OCI-LY7 (cell line): Measurements from ENCODE around the gene TMIGD3. TPM values are rescaled to one million over a fixed set of nuclear protein-coding genes. Genes with fewer than 3 reads are reported as not detected.
A peak's percentile ranks its signal among the peaks of the same experiment; 100 is the strongest.

ENCODE experiments used
- BruUV-seq: library from RNA; stranded (reverse); fragments of 400-500 nt; replicated peaks from 2 replicates; lab custom pipeline; 2021; lab: Mats Ljungman, UMichigan
- CTCF ChIA-PET: fragments of 300-600 bp; sonication (Branson Sonifier 250); formaldehyde crosslinking; loops from one replicate; lab custom pipeline; 2022; ENCODE audit warnings: antibody characterized with exemption; ENCODE audit not compliant: unreplicated experiment; lab: Charles Lee
- POLR2A ChIA-PET: fragments of 300-600 bp; sonication (Branson Sonifier 250); formaldehyde crosslinking; loops from one replicate; lab custom pipeline; 2022; ENCODE audit warnings: antibody characterized with exemption; lab: Charles Lee
- DNase-seq: peaks from one replicate; pipeline ENCODE4 v3.0.0-alpha.2; 2015; ENCODE audit warnings: low spot score
- H2AFZ ChIP-seq: fragments of 200-600 bp; sonication (generic), shearing (Covaris generic); 2 replicates; pipeline ENCODE4 v1.6.1; 2014; ENCODE audit warnings: mild to moderate bottlenecking, antibody characterized with exemption, low read length, moderate library complexity
- H3K27ac ChIP-seq: fragments of 200-600 bp; sonication (generic); 2 replicates; pipeline ENCODE4 v1.5.1; 2014; ENCODE audit warnings: mixed run types, low read depth, mild to moderate bottlenecking, moderate library complexity, low read length, inconsistent platforms; ENCODE audit not compliant: poor library complexity, severe bottlenecking
- H3K36me3 ChIP-seq: fragments of 200-600 bp; sonication (generic); 2 replicates; pipeline ENCODE4 v1.6.1; 2014; ENCODE audit warnings: mild to moderate bottlenecking, antibody characterized with exemption, low read length, moderate library complexity, mixed read lengths; ENCODE audit not compliant: insufficient read depth
- H3K4me1 ChIP-seq: fragments of 200-600 bp; sonication (generic); 2 replicates; pipeline ENCODE4 v1.5.1; 2014; ENCODE audit warnings: mild to moderate bottlenecking, low read length; ENCODE audit not compliant: insufficient read depth, poor library complexity, severe bottlenecking
- H3K4me2 ChIP-seq: fragments of 200-600 bp; sonication (generic); 2 replicates; pipeline ENCODE4 v1.6.1; 2014; ENCODE audit warnings: mild to moderate bottlenecking, low read length
- H3K4me3 ChIP-seq: fragments of 200-600 bp; sonication (generic); 2 replicates; pipeline ENCODE4 v1.5.1; 2014; ENCODE audit warnings: mild to moderate bottlenecking, low read depth, low read length; ENCODE audit not compliant: poor library complexity, severe bottlenecking
- H3K79me2 ChIP-seq: fragments of 200-600 bp; sonication (generic); 2 replicates; pipeline ENCODE4 v1.6.1; 2016; ENCODE audit warnings: low read depth, mild to moderate bottlenecking, low read length, moderate library complexity, mixed read lengths; ENCODE audit not compliant: insufficient read depth
- H3K9me2 ChIP-seq: fragments of 200-600 bp; sonication (generic); 2 replicates; pipeline ENCODE4 v1.6.1; 2016; ENCODE audit warnings: mild to moderate bottlenecking, low read length, mixed read lengths; ENCODE audit not compliant: insufficient read depth
- H3K9me3 ChIP-seq: fragments of 200-600 bp; sonication (generic); 2 replicates; pipeline ENCODE4 v1.6.1; 2014; ENCODE audit warnings: mild to moderate bottlenecking, mixed run types, low read length, mixed read lengths
- H4K20me1 ChIP-seq: fragments of 200-600 bp; sonication (generic); 2 replicates; pipeline ENCODE4 v1.6.1; 2014; ENCODE audit warnings: mild to moderate bottlenecking, antibody characterized with exemption, low read length, moderate library complexity, mixed read lengths; ENCODE audit not compliant: insufficient read depth
- CTCF ChIP-seq: fragments of 200-600 bp; sonication (generic); conservative IDR thresholded peaks from 2 replicates; pipeline ENCODE4 v1.5.1; 2014; ENCODE audit warnings: mild to moderate bottlenecking, antibody characterized with exemption, low read length, moderate library complexity, mixed read lengths
- EZH2phosphoT487 ChIP-seq: fragments of 200-600 bp; sonication (generic); IDR thresholded peaks from 2 replicates; pipeline ENCODE4 v1.6.1; 2018; ENCODE audit warnings: low read depth, borderline replicate concordance, mild to moderate bottlenecking, mixed run types, antibody characterized with exemption, low read length, moderate library complexity, mixed read lengths
- intact Hi-C: fragments of 100-400 bp; cut with micrococcal nuclease; formaldehyde crosslinking; loops from one replicate; pipeline ENCODE4 v1.10.0; 2022; ENCODE audit not compliant: unreplicated experiment
- total RNA-seq, 2 experiments: library from RNA; depleted of rRNA in 1 of 2; stranded (reverse); fragments of >200 nt in 1 of 2; shearing (Covaris generic) in 1 of 2; gene quantifications; 2 replicates each; pipeline ENCODE4 v1.2.3, GENCODE V29; 2014 to 2022

TMIGD3 gene
- total RNA-seq, 2 experiments from 2014 or later: not detected

- Histone ChIP-seq H3K9me3 (peaks cover 4% of the 10 kb centered on the region; the same call in 1 of the 2 replicates), H4K20me1 (no peaks in the 10 kb centered on the region), H3K27ac (peak overlapping the region; percentile 66), H3K4me1 (peaks cover 26% of the 10 kb centered on the region), H3K36me3 (peaks cover 22% of the 10 kb centered on the region), H2AFZ (peak overlapping the region; percentile 64; the same call in 1 of the 2 replicates), H3K9me2 (no peaks in the 10 kb centered on the region), H3K79me2 (no peaks in the 10 kb centered on the region), H3K4me2 (peak overlapping the region; percentile 71), H3K4me3 (peak overlapping the region; percentile 38)
- ChIA-PET POLR2A (interaction anchor here (0.8 to 1.7 kb wide), 4 partner anchors 9 to 69 kb away, joined by 3 to 10 read pairs (median 4); no protein-coding TSS in a partner anchor), CTCF (interaction anchor here (0.5 to 0.7 kb wide), 3 partner anchors 11 to 257 kb away, joined by 3 read pairs; no protein-coding TSS in a partner anchor)
- intact Hi-C loops: no loop called here
- TF ChIP-seq EZH2phosphoT487: no peak
- no peak for TF ChIP-seq CTCF
- BruUV-seq: no TSS peak
- peak; percentile 78 for DNase-seq
These were observed 32.4 kb downstream of the TMIGD3 start for GRCh38 chr1:111471012-111471411.

- H3K9me3 ChIP-seq: peaks cover 4% of the 10 kb centered on the region; the same call in 1 of the 2 replicates
- ChIA-PET CTCF (interaction anchor here (0.6 to 0.7 kb wide), 2 partner anchors 62 to 257 kb away, joined by 3 read pairs; no protein-coding TSS in a partner anchor), POLR2A (interaction anchor here (1.2 to 1.7 kb wide), 2 partner anchors 11 to 47 kb away, joined by 3 to 10 read pairs; no protein-coding TSS in a partner anchor)
- H3K27ac ChIP-seq: peak overlapping the region; percentile 66
- intact Hi-C loops: no loop called here
- no peaks in the 10 kb centered on the region for H3K9me2 ChIP-seq
- no peaks in the 10 kb centered on the region for H4K20me1 ChIP-seq
- peak overlapping the region; percentile 64; the same call in 1 of the 2 replicates for H2AFZ ChIP-seq
- DNase-seq: no peak
- no peaks in the 10 kb centered on the region for H3K79me2 ChIP-seq
- peaks cover 23% of the 10 kb centered on the region for H3K4me1 ChIP-seq
- TF ChIP-seq CTCF (no peak), EZH2phosphoT487 (no peak)
- no TSS peak for BruUV-seq
- peaks cover 22% of the 10 kb centered on the region for H3K36me3 ChIP-seq
- peak overlapping the region; percentile 71 for H3K4me2 ChIP-seq
- peak overlapping the region; percentile 38 for H3K4me3 ChIP-seq
These were observed 32.8 kb downstream of the TMIGD3 start for GRCh38 chr1:111470596-111470995.

GRCh38 chr1:111469539-111469938 is 33.9 kb downstream of the TMIGD3 start:
- Histone ChIP-seq H3K9me3 (peaks cover 4% of the 10 kb centered on the region; the same call in 1 of the 2 replicates), H3K4me1 (peaks cover 23% of the 10 kb centered on the region), H3K79me2 (no peaks in the 10 kb centered on the region), H2AFZ (no peak overlapping the region), H3K4me3 (no peak overlapping the region), H4K20me1 (no peaks in the 10 kb centered on the region), H3K36me3 (peaks cover 22% of the 10 kb centered on the region), H3K27ac (no peak overlapping the region), H3K9me2 (no peaks in the 10 kb centered on the region), H3K4me2 (no peak overlapping the region)
- no peak for DNase-seq
- ChIA-PET CTCF (no interaction called here), POLR2A (no interaction called here)
- no TSS peak for BruUV-seq
- TF ChIP-seq CTCF (no peak), EZH2phosphoT487 (no peak)
- intact Hi-C loops: no loop called here
